Coronary artery (tissue), 2 donors: ENCODE data around the gene SLC35B1.

Source experiments
- DNase-seq: peaks from one replicate; pipeline ENCODE4 v3.0.0-alpha.2; 2017; ENCODE audit warnings: low spot score
- H3K27ac ChIP-seq, 2 donors: fragments of 200-600 bp; sonication (generic); one replicate each; pipeline ENCODE4 v1.5.1; 2016 to 2019
- H3K4me3 ChIP-seq: fragments of 200-600 bp; sonication (generic); 2 replicates; pipeline ENCODE4 v1.5.1; 2016; ENCODE audit warnings: mild to moderate bottlenecking, moderate library complexity
- CTCF ChIP-seq: fragments of 200-600 bp; sonication (generic); IDR thresholded peaks from one replicate; pipeline ENCODE4 v1.5.1; 2019; ENCODE audit warnings: antibody characterized with exemption

SLC35B1 gene

DNA sequence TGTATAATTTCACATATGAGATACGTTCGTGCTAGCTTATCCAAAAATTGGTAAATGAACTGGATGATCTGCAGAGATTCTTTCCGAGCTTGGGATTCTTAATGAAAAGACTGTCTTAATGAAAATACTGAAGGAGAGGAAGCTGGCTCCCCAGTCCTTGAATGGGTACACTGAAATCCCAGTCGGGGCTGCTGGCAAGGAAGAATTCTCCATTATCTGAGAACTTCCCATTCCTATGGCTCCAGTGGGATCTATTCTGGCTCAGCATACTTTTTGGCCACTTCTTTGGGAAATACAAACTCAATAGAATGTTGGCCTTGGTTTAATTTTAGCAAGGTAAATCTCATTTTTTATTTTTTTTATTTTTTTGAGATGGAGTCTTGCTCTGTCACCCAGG, 23.7 kb upstream of the SLC35B1 start:
- Histone ChIP-seq H3K4me3 (no peak overlapping the region), H3K27ac (peak overlapping the region; percentile 71 to 82)
- no peak for DNase-seq
- TF ChIP-seq CTCF = no peak

GRCh38 chr17:49730785-49731434, 23.1 kb upstream of the SLC35B1 start:
- H3K27ac ChIP-seq = peak overlapping the region; percentile 71 to 82
- TF ChIP-seq CTCF = no peak
- no peak for DNase-seq
- H3K4me3 ChIP-seq = no peak overlapping the region

- peak overlapping the region; percentile 71 to 82 for H3K27ac ChIP-seq
- peak; percentile 89 for DNase-seq
- no peak for TF ChIP-seq CTCF
- no peak overlapping the region for H3K4me3 ChIP-seq
These were observed 22.5 kb upstream of the SLC35B1 start for GRCh38 chr17:49730078-49730784.

DNA sequence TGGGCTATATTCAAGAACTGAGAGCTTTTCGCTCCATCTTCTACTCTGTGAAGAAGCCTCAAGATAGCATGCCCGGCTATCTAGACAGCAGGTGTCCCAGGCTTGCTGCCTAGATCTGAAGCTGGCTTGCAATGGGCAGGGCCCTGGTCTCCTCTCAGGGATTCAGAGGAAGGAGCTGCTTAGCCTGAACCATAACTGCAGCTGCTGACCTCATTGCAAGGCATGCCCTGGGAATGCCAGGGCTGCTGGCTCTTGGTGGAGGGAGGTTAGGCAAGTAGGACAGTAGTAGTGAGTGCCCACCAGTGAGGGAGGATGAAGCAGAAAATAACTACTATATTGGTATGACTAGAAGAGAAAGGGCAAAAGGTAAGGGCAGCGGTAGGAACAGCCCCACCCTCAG, 21.3 kb upstream of the SLC35B1 start:
- no peak overlapping the region for H3K4me3 ChIP-seq
- peak overlapping the region; percentile 53 to 71 for H3K27ac ChIP-seq
- no peak for DNase-seq
- TF ChIP-seq CTCF = no peak

GRCh38 chr17:49728425-49728824, 20.7 kb upstream of the SLC35B1 start:
- no peak for DNase-seq
- peak overlapping the region; percentile 53 to 71 for H3K27ac ChIP-seq
- no peak overlapping the region for H3K4me3 ChIP-seq
- TF ChIP-seq CTCF = no peak

GRCh38 chr17:49727380-49727779, 19.6 kb upstream of the SLC35B1 start:
- no peak overlapping the region for H3K27ac ChIP-seq
- no peak overlapping the region for H3K4me3 ChIP-seq
- no peak for TF ChIP-seq CTCF
- no peak for DNase-seq
